Measurements from ENCODE around the gene PRSS1. TPM values are rescaled to one million over a fixed set of nuclear protein-coding genes. Genes with fewer than 3 reads are reported as not detected.

Gene PRSS1
- total and polyA plus RNA-seq, 2 of the 8 experiments (the other 6 are each of a cell fraction or from before 2014, with no cell fraction given), result 0.09 TPM; not detected in 1

GRCh38 chr7:142720986-142721385 is 28.3 kb upstream of the PRSS1 start:
- Histone ChIP-seq H2AFZ (ENCODE audit: low read length) (peak overlapping the region; percentile 41; the same call in 1 of the 2 replicates), H3K9me3 (ENCODE audit: insufficient read depth in 2 of 2, low read depth in 1 of 2, low read length in 1 of 2) (no peaks in the 10 kb centered on the region), H3K23me2 (ENCODE audit: low read depth, low read length) (no peaks in the 10 kb centered on the region), H3K4me3 (ENCODE audit: extremely low read depth in 1 of 4, insufficient read depth in 2 of 4, low read depth in 3 of 4, low read length in 4 of 4) (no peak overlapping the region), H3K4ac (replicated peaks; ENCODE audit: insufficient read length, low read depth, low read length) (no peak overlapping the region), H2AK5ac (ENCODE audit: low read depth, low read length) (no peak overlapping the region), H4K5ac (ENCODE audit: insufficient read length, low read depth, low read length) (no peak overlapping the region), H4K91ac (replicated peaks; ENCODE audit: insufficient read length, low read length) (no peak overlapping the region), H3K36me3 (ENCODE audit: control insufficient read depth in 2 of 4, insufficient read depth in 4 of 4, low read length in 3 of 4) (no peaks in the 10 kb centered on the region), H4K8ac (ENCODE audit: extremely low read depth, insufficient read depth, low read length) (no peak overlapping the region), H2BK15ac (ENCODE audit: low read length) (no peak overlapping the region), H2BK12ac (ENCODE audit: low read depth, low read length) (no peak overlapping the region), H3K56ac (replicated peaks; ENCODE audit: insufficient read length, low read depth, low read length) (no peak overlapping the region), H3K23ac (ENCODE audit: insufficient read length) (no peak overlapping the region), H2BK120ac (replicated peaks; ENCODE audit: low read depth, low read length) (no peak overlapping the region), H3K4me1 (replicated peaks in 1 of 4; ENCODE audit: control insufficient read depth in 3 of 4, insufficient read depth in 4 of 4, low read length in 3 of 4) (no peaks in the 10 kb centered on the region), H3K79me2 (ENCODE audit: control insufficient read depth in 1 of 2, insufficient read depth in 2 of 2, low read length in 2 of 2) (no peaks in the 10 kb centered on the region), H3K9ac (replicated peaks in 1 of 4; ENCODE audit: extremely low read depth in 1 of 4, low read depth in 3 of 4, low read length in 3 of 4) (no peak overlapping the region), H2BK5ac (ENCODE audit: low read depth, low read length) (no peak overlapping the region), H3K18ac (ENCODE audit: extremely low read depth, low read length) (no peak overlapping the region), H3K14ac (ENCODE audit: insufficient read length) (no peak overlapping the region), H3K4me2 (ENCODE audit: insufficient read depth in 1 of 2, low read depth in 2 of 2, low read length in 2 of 2) (no peak overlapping the region), H3K79me1 (ENCODE audit: low read depth, low read length) (no peaks in the 10 kb centered on the region), H3K27ac (ENCODE audit: low read depth, low read length) (no peak overlapping the region), H4K20me1 (replicated peaks in 1 of 2; ENCODE audit: control insufficient read depth in 1 of 2, insufficient read depth in 2 of 2, low read length in 2 of 2) (no peaks in the 10 kb centered on the region), H2BK20ac (ENCODE audit: low read length) (no peak overlapping the region), H3K27me3 (replicated peaks in 1 of 4; ENCODE audit: control insufficient read depth in 3 of 4, extremely low read depth in 1 of 4, insufficient read depth in 3 of 4, low read length in 3 of 4) (no peaks in the 10 kb centered on the region)
- TF ChIP-seq PHF8 (conservative IDR thresholded peaks at IDR 0.05; ENCODE audit: low read depth, low read length), result no peak
- no peak for TF ChIP-seq CHD1 (IDR thresholded peaks at IDR 0.05; ENCODE audit: low read depth, low read length)
- TF ChIP-seq HDAC6 (IDR thresholded peaks at IDR 0.05; ENCODE audit: low read depth, low read length), result no peak
- DNase-seq (ENCODE audit: low read depth in 1 of 2, low spot score in 2 of 2) (no peak), FAIRE-seq (no peak)
- ChIA-PET CTCF (ENCODE audit: partially characterized antibody) (interaction anchor here (0.9 to 1.3 kb wide), 2 partner anchors 9 to 62 kb away, joined by 3 read pairs; no protein-coding TSS in a partner anchor), POLR2A (ENCODE audit: partially characterized antibody) (no interaction called here)
- 93% methylated on average over 10 of the region's 10 CpGs; no CpG with 5 or more reads in 1 of the 2 experiments for WGBS, 2 experiments (ENCODE audit: extremely low coverage in 1 of 2, insufficient coverage in 1 of 2, insufficient read length in 1 of 2, insufficient replicate concordance in 2 of 2, low coverage in 1 of 2, low lambda C conversion rate in 2 of 2, missing lambda C conversion rate in 1 of 2)

Data from H1 (cell line).